Breast epithelium (tissue), 4 donors: ENCODE data around the gene SYDE1. TPM values are rescaled to one million over a fixed set of nuclear protein-coding genes. Genes with fewer than 3 reads are reported as not detected.

Source experiments
- DNase-seq, 2 donors: peaks; one replicate each; pipeline ENCODE4 v3.0.0-alpha.2; 2019; ENCODE audit warnings: low spot score in 2 of 2
- H3K27ac ChIP-seq, 2 donors: fragments of 200-600 bp; sonication (generic) in 1 of 2; one replicate each; pipeline ENCODE4 v1.5.1; 2016 to 2019; ENCODE audit warnings: mild to moderate bottlenecking in 1 of 2
- H3K27me3 ChIP-seq, 2 donors: fragments of 200-600 bp; sonication (generic) in 1 of 2; one replicate each; pipeline versions ENCODE4 v1.5.1 to v1.6.0; 2017 to 2019; ENCODE audit warnings: control low read depth in 1 of 2, mild to moderate bottlenecking in 1 of 2
- H3K36me3 ChIP-seq: fragments of 200-600 bp; one replicate; pipeline ENCODE4 v1.5.1; 2019
- H3K4me1 ChIP-seq, 2 donors: fragments of 200-600 bp; sonication (generic); one replicate each; pipeline ENCODE4 v1.5.1; 2016 to 2019; ENCODE audit warnings: control low read depth in 1 of 2
- H3K4me3 ChIP-seq, 3 donors: fragments of 200-600 bp; sonication (generic); 1 replicate in 2 of 3; 2 replicates in 1 of 3; pipeline ENCODE4 v1.5.1; 2016 to 2019; ENCODE audit warnings: mild to moderate bottlenecking in 3 of 3, moderate library complexity in 2 of 3
- H3K9me3 ChIP-seq, 2 donors: fragments of 200-600 bp; sonication (generic) in 1 of 2; one replicate each; pipeline ENCODE4 v1.5.1; 2016 to 2019; ENCODE audit warnings: control low read depth in 1 of 2
- CTCF ChIP-seq, 3 donors: fragments of 450-650 bp; IDR thresholded peaks; one replicate each; pipeline ENCODE4 v1.5.1; 2016 to 2017; ENCODE audit warnings: antibody characterized with exemption in 3 of 3, mild to moderate bottlenecking in 3 of 3, moderate library complexity in 3 of 3
- POLR2A ChIP-seq: fragments of 450-650 bp; IDR thresholded peaks from one replicate; pipeline ENCODE4 v1.6.1; 2016; ENCODE audit warnings: antibody characterized with exemption, mild to moderate bottlenecking, moderate library complexity
- POLR2AphosphoS5 ChIP-seq, 3 donors: sonication (generic); formaldehyde crosslinking; IDR thresholded peaks; one replicate each; pipeline ENCODE4 v1.6.1; 2017; ENCODE audit warnings: antibody characterized with exemption in 3 of 3
- intact Hi-C: fragments of 100-400 bp; cut with DNase I; formaldehyde crosslinking; loops from one replicate; pipeline ENCODE4 v1.15.1; 2023; ENCODE audit warnings: low total_unique reads
- total RNA-seq, 3 donors: library from RNA; depleted of rRNA; stranded (reverse); fragments of >200 nt; gene quantifications; one replicate each; pipeline ENCODE4 v1.1.0, GENCODE V29; 2016

The SYDE1 gene
- total RNA-seq, 3 donors from 2014 or later = 11.0 to 22.9 (median 14.9) TPM

- Histone ChIP-seq H3K9me3 (peaks cover 1 to 5% of the 10 kb centered on the region in 2 donors), H3K4me1 (no peaks in the 10 kb centered on the region), H3K36me3 (no peaks in the 10 kb centered on the region), H3K27me3 (no peaks in the 10 kb centered on the region), H3K4me3 (no peak overlapping the region), H3K27ac (no peak overlapping the region)
- TF ChIP-seq POLR2AphosphoS5 (IDR thresholded peaks at IDR 0.05) = no peak
- no peak for TF ChIP-seq POLR2A
- TF ChIP-seq CTCF (IDR thresholded peaks at IDR 0.05) = no peak
- no peak for DNase-seq
- intact Hi-C loops = no loop called here
These were observed 8.7 kb upstream of the SYDE1 start for GRCh38 chr19:15098460-15098859.

- DNase-seq = no peak
- Histone ChIP-seq H3K4me1 (no peaks in the 10 kb centered on the region), H3K36me3 (no peaks in the 10 kb centered on the region), H3K4me3 (no peak overlapping the region), H3K27me3 (no peaks in the 10 kb centered on the region), H3K27ac (no peak overlapping the region), H3K9me3 (peaks cover 8 to 11% of the 10 kb centered on the region in 2 donors)
- TF ChIP-seq POLR2AphosphoS5 (IDR thresholded peaks at IDR 0.05) (no peak), POLR2A (no peak), CTCF (IDR thresholded peaks at IDR 0.05) (no peak)
- intact Hi-C loops = no loop called here
These were observed 8.1 kb upstream of the SYDE1 start for GRCh38 chr19:15099017-15099582.

- Histone ChIP-seq H3K4me3 (no peak overlapping the region), H3K27ac (no peak overlapping the region), H3K9me3 (peaks cover 12 to 20% of the 10 kb centered on the region in 2 donors), H3K27me3 (no peaks in the 10 kb centered on the region), H3K36me3 (no peaks in the 10 kb centered on the region), H3K4me1 (no peaks in the 10 kb centered on the region)
- TF ChIP-seq CTCF (IDR thresholded peaks at IDR 0.05) (peak; percentile 35 to 62 (median 49)), POLR2A (no peak)
- intact Hi-C loops = no loop called here
- DNase-seq = no peak
These were observed 5.6 kb upstream of the SYDE1 start for GRCh38 chr19:15101479-15102082.

GRCh38 chr19:15104003-15104402, 3.2 kb upstream of the SYDE1 start:
- H3K4me1 ChIP-seq = no peaks in the 10 kb centered on the region
- no peak for TF ChIP-seq CTCF (IDR thresholded peaks at IDR 0.05)
- no peak for TF ChIP-seq POLR2AphosphoS5 (IDR thresholded peaks at IDR 0.05)
- TF ChIP-seq POLR2A = no peak
- intact Hi-C loops = no loop called here

GRCh38 chr19:15104411-15104810, 2.8 kb upstream of the SYDE1 start:
- TF ChIP-seq POLR2AphosphoS5 (IDR thresholded peaks at IDR 0.05) (no peak), CTCF (IDR thresholded peaks at IDR 0.05) (no peak), POLR2A (no peak)
- intact Hi-C loops = no loop called here
- Histone ChIP-seq H3K9me3 (peaks cover 12 to 20% of the 10 kb centered on the region in 2 donors), H3K27me3 (no peaks in the 10 kb centered on the region), H3K4me1 (no peaks in the 10 kb centered on the region), H3K36me3 (no peaks in the 10 kb centered on the region), H3K27ac (no peak overlapping the region), H3K4me3 (no peak overlapping the region)
- no peak for DNase-seq

More at GRCh38 chr19:15104003-15104402, 3.2 kb upstream of the SYDE1 start:
- DNase-seq = no peak
- Histone ChIP-seq H3K27ac (no peak overlapping the region), H3K27me3 (no peaks in the 10 kb centered on the region), H3K9me3 (peaks cover 12 to 20% of the 10 kb centered on the region in 2 donors), H3K36me3 (no peaks in the 10 kb centered on the region), H3K4me3 (no peak overlapping the region)
